Measurements from ENCODE around the gene SHMT1.

Gene SHMT1

DNA sequence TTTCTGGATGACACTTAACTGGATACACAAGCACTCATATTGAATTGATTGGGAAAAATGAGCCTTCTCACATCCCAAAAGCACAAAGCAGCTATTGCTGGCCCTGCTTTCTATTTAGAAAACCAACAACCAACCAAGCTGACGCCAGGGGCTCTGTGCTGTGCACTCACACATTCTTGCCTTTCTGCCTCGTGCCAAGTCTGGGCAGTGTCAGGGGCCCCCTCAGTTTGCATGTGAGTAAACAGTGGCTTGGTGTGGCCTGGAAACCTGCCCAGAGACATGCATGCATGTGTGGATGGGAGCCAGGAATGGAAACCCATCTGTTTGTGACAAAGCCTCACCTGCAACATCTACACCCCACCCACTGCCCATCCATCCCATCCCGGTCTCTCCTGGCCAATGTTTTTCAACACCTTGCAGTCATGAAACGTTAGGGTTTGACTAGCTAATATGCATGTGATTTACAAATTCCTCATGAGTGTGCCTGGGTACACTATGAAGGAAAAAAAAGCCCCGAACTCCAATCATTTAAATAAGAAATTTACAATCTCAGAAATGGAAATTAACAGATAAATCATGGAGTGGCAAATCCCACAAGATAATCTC, 82.5 kb downstream of the SHMT1 start:
- peak; percentile 27 for DNase-seq

- DNase-seq = no peak
Measured at GRCh38 chr17:18280249-18280648, 83.1 kb downstream of the SHMT1 start.

DNA sequence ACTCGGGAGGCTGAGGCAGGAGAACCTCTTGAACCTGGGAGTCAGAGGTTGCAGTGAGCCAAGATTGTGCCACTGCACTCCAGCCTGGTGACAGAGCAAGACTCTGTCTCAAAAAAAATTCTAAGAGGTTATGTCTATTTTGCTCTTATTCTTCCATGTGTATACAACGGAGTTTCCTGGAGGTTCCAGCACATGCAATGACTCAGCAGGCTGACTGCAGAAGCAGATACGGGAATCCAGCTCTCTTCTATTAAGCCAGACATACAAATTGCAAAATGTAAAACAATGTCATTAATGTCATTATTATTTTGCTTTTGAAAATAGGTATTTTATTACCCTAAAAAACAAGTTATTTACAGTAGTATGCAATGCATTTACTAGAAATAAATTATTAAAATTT, 84.5 kb downstream of the SHMT1 start:
- no peak for DNase-seq

Data from NCI-H1694 (cell line).